Muscle of arm (tissue), 12 donors: ENCODE measurements around the gene RNU7-1. TPM values are rescaled to one million over a fixed set of nuclear protein-coding genes. Genes with fewer than 3 reads are reported as not detected.

ENCODE experiments used
- polyA plus RNA-seq, 12 donors: library from polyadenylated mRNA; unstranded; fragments of 120-200 nt; gene quantifications; one replicate each; pipeline ENCODE4 v1.2.1, GENCODE V29; 2013; ENCODE audit not compliant: insufficient read length in 12 of 12

The RNU7-1 gene
- polyA plus RNA-seq, 12 donors: 9.0 to 12.4 TPM; not detected in 10

Other genes with a start within 250 kb of the RNU7-1 start
- 10 to 100 TPM in 2 of 12 donors, 1 to 10 TPM in 9, not detected in 1; 2.7 to 31.7 (median 4.5) TPM for gene PIANP, start 243.0 kb upstream of the RNU7-1 start, polyA plus RNA-seq
- 10 to 100 TPM in 11 of 12 donors, not detected in 1; 46.9 to 69.7 (median 61.2) TPM for gene COPS7A, start 219.8 kb upstream of the RNU7-1 start, polyA plus RNA-seq
- 100 to 1,000 TPM; 110 to 600 (median 130) TPM for gene MLF2, start 190.7 kb upstream of the RNU7-1 start, polyA plus RNA-seq
- 1,000 to 10,000 TPM in 1 of 12 donors, 100 to 1,000 TPM in 11; 262 to 3,438 (median 337) TPM for gene PTMS, start 177.5 kb upstream of the RNU7-1 start, polyA plus RNA-seq
- 1 to 10 TPM in 2 of 12 donors, under 1 TPM in 8, not detected in 2; 0.16 to 1.4 (median 0.60) TPM for gene LAG3, start 171.3 kb upstream of the RNU7-1 start, polyA plus RNA-seq
- 10 to 100 TPM in 3 of 12 donors, 1 to 10 TPM in 8, not detected in 1; 4.8 to 16.1 (median 6.6) TPM for gene CD4, start 154.3 kb upstream of the RNU7-1 start, polyA plus RNA-seq
- gene GPR162, start 122.0 kb upstream of the RNU7-1 start, polyA plus RNA-seq: 10 to 100 TPM in 11 of 12 donors, not detected in 1; 11.1 to 18.6 (median 16.0) TPM
- 10 to 100 TPM in 11 of 12 donors, not detected in 1; 29.9 to 56.8 (median 36.3) TPM for gene P3H3, start 115.4 kb upstream of the RNU7-1 start, polyA plus RNA-seq
- gene GNB3, start 102.9 kb upstream of the RNU7-1 start, polyA plus RNA-seq: 10 to 100 TPM in 11 of 12 donors, not detected in 1; 14.0 to 40.6 (median 24.2) TPM
- gene CDCA3, start 92.5 kb upstream of the RNU7-1 start, polyA plus RNA-seq: 10 to 100 TPM in 11 of 12 donors, not detected in 1; 11.5 to 31.8 (median 20.5) TPM
- gene USP5, start 91.7 kb upstream of the RNU7-1 start, polyA plus RNA-seq: 10 to 100 TPM in 11 of 12 donors, not detected in 1; 46.8 to 77.4 (median 59.6) TPM
- gene TPI1, start 76.3 kb upstream of the RNU7-1 start, polyA plus RNA-seq: 1,000 to 10,000 TPM in 4 of 12 donors, 100 to 1,000 TPM in 7, not detected in 1; 520 to 1,204 (median 950) TPM
- 1 to 10 TPM in 11 of 12 donors, not detected in 1; 3.0 to 9.9 (median 4.6) TPM for gene SPSB2, start 70.5 kb upstream of the RNU7-1 start, polyA plus RNA-seq
- gene LRRC23, start 39.0 kb upstream of the RNU7-1 start, polyA plus RNA-seq: 10 to 100 TPM in 9 of 12 donors, 1 to 10 TPM in 2, not detected in 1; 9.2 to 13.7 (median 11.4) TPM
- gene ENO2, start 29.2 kb upstream of the RNU7-1 start, polyA plus RNA-seq: 10 to 100 TPM in 3 of 12 donors, 1 to 10 TPM in 8, not detected in 1; 5.1 to 21.8 (median 8.2) TPM
- gene ATN1, start 15.9 kb upstream of the RNU7-1 start, polyA plus RNA-seq: 100 to 1,000 TPM in 2 of 12 donors, 10 to 100 TPM in 9, not detected in 1; 54.6 to 137 (median 60.9) TPM
- gene C12orf57, start 206 bp downstream of the RNU7-1 start, polyA plus RNA-seq: 100 to 1,000 TPM in 11 of 12 donors, not detected in 1; 107 to 185 (median 136) TPM
- 10 to 100 TPM in 2 of 12 donors, 1 to 10 TPM in 9, not detected in 1; 3.4 to 41.4 (median 4.0) TPM for gene PTPN6, start 7.5 kb downstream of the RNU7-1 start, polyA plus RNA-seq
- gene PHB2, start 26.8 kb downstream of the RNU7-1 start, polyA plus RNA-seq: 100 to 1,000 TPM in 11 of 12 donors, not detected in 1; 224 to 298 (median 265) TPM
- gene EMG1, start 27.1 kb downstream of the RNU7-1 start, polyA plus RNA-seq: 10 to 100 TPM in 11 of 12 donors, not detected in 1; 10.8 to 37.1 (median 29.6) TPM
- 10 to 100 TPM in 11 of 12 donors, not detected in 1; 16.1 to 29.3 (median 21.3) TPM for gene LPCAT3, start 74.7 kb downstream of the RNU7-1 start, polyA plus RNA-seq
- 100 to 1,000 TPM in 3 of 12 donors, 10 to 100 TPM in 8, not detected in 1; 57.3 to 132 (median 66.8) TPM for gene C1S, start 116.9 kb downstream of the RNU7-1 start, polyA plus RNA-seq
- 100 to 1,000 TPM in 4 of 12 donors, 10 to 100 TPM in 7, not detected in 1; 71.8 to 139 (median 79.7) TPM for gene C1R, start 148.6 kb downstream of the RNU7-1 start, polyA plus RNA-seq
- 10 to 100 TPM in 9 of 12 donors, 1 to 10 TPM in 2, not detected in 1; 8.6 to 38.7 (median 12.8) TPM for gene C1RL, start 165.4 kb downstream of the RNU7-1 start, polyA plus RNA-seq
- gene RBP5, start 185.1 kb downstream of the RNU7-1 start, polyA plus RNA-seq: 10 to 100 TPM in 1 of 12 donors, 1 to 10 TPM in 9, not detected in 2; 2.1 to 18.2 (median 3.5) TPM
- gene CLSTN3, start 186.6 kb downstream of the RNU7-1 start, polyA plus RNA-seq: 10 to 100 TPM in 11 of 12 donors, not detected in 1; 13.4 to 35.4 (median 18.5) TPM
- gene PEX5, start 245.9 kb downstream of the RNU7-1 start, polyA plus RNA-seq: 10 to 100 TPM in 11 of 12 donors, not detected in 1; 25.9 to 43.0 (median 35.8) TPM